Measurements from ENCODE around the gene RHOD. TPM values are rescaled to one million over a fixed set of nuclear protein-coding genes. Genes with fewer than 3 reads are reported as not detected.

RHOD gene
- total and polyA plus RNA-seq, 4 experiments from 2014 or later = 0.58 to 0.79 TPM; not detected in 2

DNA sequence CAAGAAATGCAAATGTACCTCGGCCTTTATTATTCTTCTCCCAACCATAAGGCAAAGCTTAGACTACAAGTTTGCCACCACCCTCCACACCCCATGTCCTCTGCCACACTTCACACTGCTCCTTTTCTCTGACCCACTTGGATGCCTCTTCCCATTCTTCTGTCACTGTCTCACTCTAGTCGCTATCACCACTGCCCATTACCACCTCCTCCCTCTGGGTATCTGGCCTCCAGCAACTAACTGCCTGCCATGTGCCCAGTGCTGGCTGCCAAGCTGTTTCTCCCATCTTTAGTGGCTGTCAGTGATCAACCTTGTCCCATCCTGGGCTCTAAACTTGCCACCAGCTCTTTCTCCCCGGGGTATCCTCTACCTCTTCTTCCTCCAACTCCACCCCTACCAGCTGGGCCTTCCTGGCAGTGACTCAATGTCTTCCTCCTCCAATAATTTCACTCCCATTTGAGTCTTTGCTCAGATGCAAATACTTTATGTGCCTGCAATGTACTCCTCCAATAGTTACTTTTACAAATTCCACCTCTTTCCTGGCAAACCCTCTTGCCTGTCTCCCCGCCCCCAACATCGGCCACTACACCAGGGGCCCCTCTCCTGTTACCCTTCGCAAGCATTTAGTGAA is 42.3 kb downstream of the RHOD start:
- H3K9me3 Mint-ChIP-seq = peaks cover 0 to 3% (median 0%) of the 10 kb centered on the region in 8 donors
- no peaks in the 10 kb centered on the region for H3K36me3 Mint-ChIP-seq
- intact Hi-C loops (cut with micrococcal nuclease) = loop anchor here (5.0 kb wide), 1 partner anchor 68 kb away; no protein-coding TSS in a partner anchor
- no peaks in the 10 kb centered on the region for H3K27me3 ChIP-seq (ENCODE audit: insufficient read depth, low read length)
- peaks cover 4% of the 10 kb centered on the region for H3K4me1 ChIP-seq (ENCODE audit: insufficient read depth, low read length)
- CTCF ChIA-PET (ENCODE audit: partially characterized antibody) = interaction anchor here (1.5 kb wide), 1 partner anchor 13 kb away, joined by 3 read pairs; no protein-coding TSS in a partner anchor
- no peak for DNase-seq
- H3K4me1 Mint-ChIP-seq = peaks cover 4 to 13% (median 8%) of the 10 kb centered on the region in 4 donors
- POLR2A ChIA-PET (ENCODE audit: partially characterized antibody) = no interaction called here
- peak overlapping the region in 4 of 7 donors; percentile 8 to 85 (median 52) for H3K27ac Mint-ChIP-seq
- H3K27ac ChIP-seq (ENCODE audit: low read depth, low read length) = no peak overlapping the region
- no peaks in the 10 kb centered on the region for H3K36me3 ChIP-seq (ENCODE audit: insufficient read depth, low read length)
- no peak overlapping the region for H3K4me3 ChIP-seq (ENCODE audit: low read length in 2 of 2)
- no peak overlapping the region for H3K4me3 Mint-ChIP-seq
- no peaks in the 10 kb centered on the region for H3K9me3 ChIP-seq (ENCODE audit: control insufficient read depth in 1 of 2, low read length in 2 of 2)
- no peaks in the 10 kb centered on the region for H3K27me3 Mint-ChIP-seq

DNA sequence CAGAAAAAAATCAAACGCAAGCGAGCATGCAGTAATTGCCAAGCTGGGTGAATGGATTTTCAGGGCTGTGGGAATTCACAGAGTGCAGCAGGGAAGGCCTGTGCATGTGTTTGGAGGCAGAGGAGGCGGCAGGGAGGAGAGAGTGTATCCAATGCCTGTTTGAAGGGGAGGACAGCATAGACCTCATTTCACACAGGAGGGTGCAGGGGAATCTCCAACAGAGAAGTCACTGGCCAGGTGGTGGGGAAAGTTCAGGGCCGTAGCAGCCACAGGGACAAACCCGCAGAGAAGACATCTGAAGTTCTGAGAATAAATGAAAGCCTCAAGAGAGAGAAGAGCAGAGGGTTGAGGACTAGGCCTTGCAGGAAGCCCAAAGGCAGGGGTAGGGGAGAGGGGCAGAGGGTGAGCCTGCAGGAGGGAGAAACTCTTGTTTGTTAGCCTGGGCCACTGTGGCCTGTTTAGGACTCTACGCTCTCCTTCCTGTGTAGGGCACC is 43.2 kb downstream of the RHOD start:
- Histone ChIP-seq H3K4me1 (ENCODE audit: insufficient read depth, low read length) (peaks cover 7% of the 10 kb centered on the region), H3K36me3 (ENCODE audit: insufficient read depth, low read length) (no peaks in the 10 kb centered on the region), H3K27ac (ENCODE audit: low read depth, low read length) (no peak overlapping the region), H3K27me3 (ENCODE audit: insufficient read depth, low read length) (no peaks in the 10 kb centered on the region), H3K9me3 (ENCODE audit: control insufficient read depth in 1 of 2, low read length in 2 of 2) (no peaks in the 10 kb centered on the region), H3K4me3 (ENCODE audit: low read length in 2 of 2) (no peak overlapping the region)
- ChIA-PET POLR2A (ENCODE audit: partially characterized antibody) (no interaction called here), CTCF (ENCODE audit: partially characterized antibody) (interaction anchor here (0.6 to 1.5 kb wide), 2 partner anchors 12 to 35 kb away, joined by 3 read pairs; no protein-coding TSS in a partner anchor)
- peaks cover 6 to 16% (median 10%) of the 10 kb centered on the region in 4 donors for H3K4me1 Mint-ChIP-seq
- no peaks in the 10 kb centered on the region for H3K27me3 Mint-ChIP-seq
- no peak overlapping the region for H3K4me3 Mint-ChIP-seq
- peak overlapping the region; percentile 25 to 87 (median 70) for H3K27ac Mint-ChIP-seq
- no peak for DNase-seq
- peaks cover 0 to 3% (median 0%) of the 10 kb centered on the region in 8 donors for H3K9me3 Mint-ChIP-seq
- no peaks in the 10 kb centered on the region for H3K36me3 Mint-ChIP-seq
- intact Hi-C loops (cut with micrococcal nuclease) = loop anchor here (5.0 kb wide), 1 partner anchor 67 kb away; no protein-coding TSS in a partner anchor

DNA sequence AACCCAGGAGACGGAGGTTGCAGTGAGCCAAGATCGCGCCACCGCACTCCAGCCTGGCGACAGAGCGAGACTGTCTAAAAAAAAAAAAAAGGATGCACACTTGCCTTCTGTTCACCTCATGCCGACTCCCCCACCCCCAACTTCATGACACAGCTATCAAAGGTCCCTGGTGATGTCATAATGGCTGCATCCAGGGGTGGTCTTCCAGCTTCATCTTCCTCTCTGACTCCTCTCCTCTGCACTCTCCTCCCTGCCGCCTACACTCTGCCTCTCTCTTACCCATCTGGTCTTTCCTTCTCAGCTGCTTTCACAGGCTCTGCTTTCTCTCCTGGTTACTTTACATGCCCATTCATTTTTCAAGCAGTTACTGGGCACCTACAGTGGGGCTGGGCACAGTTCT is 46.0 kb downstream of the RHOD start:
- Histone ChIP-seq H3K4me1 (ENCODE audit: insufficient read depth, low read length) (peaks cover 7% of the 10 kb centered on the region), H3K27me3 (ENCODE audit: insufficient read depth, low read length) (no peaks in the 10 kb centered on the region), H3K27ac (ENCODE audit: low read depth, low read length) (no peak overlapping the region), H3K9me3 (ENCODE audit: control insufficient read depth in 1 of 2, low read length in 2 of 2) (no peaks in the 10 kb centered on the region), H3K36me3 (ENCODE audit: insufficient read depth, low read length) (no peaks in the 10 kb centered on the region), H3K4me3 (ENCODE audit: low read length in 2 of 2) (no peak overlapping the region)
- Mint-ChIP-seq H3K9me3 (no peaks in the 10 kb centered on the region), H3K4me3 (no peak overlapping the region), H3K27me3 (no peaks in the 10 kb centered on the region), H3K4me1 (peaks cover 6 to 16% (median 10%) of the 10 kb centered on the region in 4 donors), H3K36me3 (no peaks in the 10 kb centered on the region), H3K27ac (peak overlapping the region in 2 of 7 donors; percentile 78 to 79)
- intact Hi-C loops (cut with micrococcal nuclease) = no loop called here
- ChIA-PET CTCF (ENCODE audit: partially characterized antibody) (interaction anchor here (0.6 to 0.7 kb wide), 3 partner anchors 26 to 1394 kb away, joined by 3 read pairs; no protein-coding TSS in a partner anchor), POLR2A (ENCODE audit: partially characterized antibody) (no interaction called here)
- DNase-seq = no peak

DNA sequence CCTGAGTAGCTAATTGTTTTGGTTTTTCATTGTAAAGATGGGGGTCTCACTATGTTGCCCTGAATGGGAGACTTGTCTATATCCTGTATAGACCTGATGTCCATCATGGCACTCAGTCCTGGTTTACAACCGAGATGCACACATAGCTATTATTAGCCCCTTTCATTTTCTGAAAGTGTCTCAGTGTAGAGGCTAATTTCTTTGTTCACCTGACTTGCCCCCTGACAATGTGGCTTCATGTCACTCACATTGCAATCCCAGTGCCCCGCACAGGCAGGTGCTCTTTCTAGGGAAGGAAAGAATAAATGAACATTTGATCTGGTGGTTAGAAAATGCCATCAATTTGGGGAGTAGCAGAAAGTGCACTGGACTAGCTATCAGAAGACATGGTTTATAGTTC is 49.3 kb downstream of the RHOD start:
- POLR2A ChIA-PET (ENCODE audit: partially characterized antibody) = no interaction called here
- H3K27me3 Mint-ChIP-seq = no peaks in the 10 kb centered on the region

DNA sequence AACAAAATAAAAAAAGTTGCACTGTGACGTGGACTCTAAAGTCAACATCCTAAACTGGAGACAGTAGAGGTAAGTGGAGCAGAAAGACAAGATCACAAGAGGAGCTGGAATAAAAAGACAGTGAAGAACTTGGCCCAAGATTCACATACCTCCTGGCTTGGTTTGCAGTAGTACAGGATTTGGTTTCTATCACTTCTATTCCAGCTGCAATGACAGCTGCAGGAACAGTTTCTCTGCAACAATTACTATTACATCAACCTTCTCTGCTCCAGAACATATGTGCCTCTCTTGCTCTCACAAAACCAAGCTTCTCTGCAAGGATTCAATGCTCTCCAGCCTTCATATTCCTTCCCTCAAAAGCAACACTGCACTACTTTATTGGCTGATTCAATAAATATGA is 54.6 kb downstream of the RHOD start:
- Mint-ChIP-seq H3K4me1 (no peaks in the 10 kb centered on the region), H3K27ac (no peak overlapping the region), H3K9me3 (no peaks in the 10 kb centered on the region), H3K27me3 (no peaks in the 10 kb centered on the region), H3K4me3 (no peak overlapping the region), H3K36me3 (no peaks in the 10 kb centered on the region)
- no peaks in the 10 kb centered on the region for H3K4me1 ChIP-seq (ENCODE audit: insufficient read depth, low read length)
- ChIA-PET CTCF (ENCODE audit: partially characterized antibody) (interaction anchor here (0.8 kb wide), 1 partner anchor 11 kb away, joined by 3 read pairs; no protein-coding TSS in a partner anchor), POLR2A (ENCODE audit: partially characterized antibody) (no interaction called here)
- intact Hi-C loops (cut with micrococcal nuclease) = no loop called here
- H3K4me3 ChIP-seq (ENCODE audit: low read length in 2 of 2) = no peak overlapping the region
- H3K27me3 ChIP-seq (ENCODE audit: insufficient read depth, low read length) = no peaks in the 10 kb centered on the region
- no peak overlapping the region for H3K27ac ChIP-seq (ENCODE audit: low read depth, low read length)
- H3K9me3 ChIP-seq (ENCODE audit: control insufficient read depth in 1 of 2, low read length in 2 of 2) = no peaks in the 10 kb centered on the region
- no peaks in the 10 kb centered on the region for H3K36me3 ChIP-seq (ENCODE audit: insufficient read depth, low read length)
- DNase-seq = no peak

More for the DNA sequence above, 49.3 kb downstream of the RHOD start:
- Mint-ChIP-seq H3K4me1 (peaks cover 6 to 11% (median 7%) of the 10 kb centered on the region in 4 donors), H3K27ac (no peak overlapping the region), H3K9me3 (no peaks in the 10 kb centered on the region), H3K36me3 (no peaks in the 10 kb centered on the region), H3K4me3 (no peak overlapping the region)
- Histone ChIP-seq H3K27ac (ENCODE audit: low read depth, low read length) (no peak overlapping the region), H3K4me3 (ENCODE audit: low read length in 2 of 2) (no peak overlapping the region), H3K9me3 (ENCODE audit: control insufficient read depth in 1 of 2, low read length in 2 of 2) (no peaks in the 10 kb centered on the region), H3K27me3 (ENCODE audit: insufficient read depth, low read length) (no peaks in the 10 kb centered on the region), H3K4me1 (ENCODE audit: insufficient read depth, low read length) (peaks cover 7% of the 10 kb centered on the region), H3K36me3 (ENCODE audit: insufficient read depth, low read length) (no peaks in the 10 kb centered on the region)
- CTCF ChIA-PET (ENCODE audit: partially characterized antibody) = no interaction called here
- intact Hi-C loops (cut with micrococcal nuclease) = no loop called here
- DNase-seq = no peak

DNA sequence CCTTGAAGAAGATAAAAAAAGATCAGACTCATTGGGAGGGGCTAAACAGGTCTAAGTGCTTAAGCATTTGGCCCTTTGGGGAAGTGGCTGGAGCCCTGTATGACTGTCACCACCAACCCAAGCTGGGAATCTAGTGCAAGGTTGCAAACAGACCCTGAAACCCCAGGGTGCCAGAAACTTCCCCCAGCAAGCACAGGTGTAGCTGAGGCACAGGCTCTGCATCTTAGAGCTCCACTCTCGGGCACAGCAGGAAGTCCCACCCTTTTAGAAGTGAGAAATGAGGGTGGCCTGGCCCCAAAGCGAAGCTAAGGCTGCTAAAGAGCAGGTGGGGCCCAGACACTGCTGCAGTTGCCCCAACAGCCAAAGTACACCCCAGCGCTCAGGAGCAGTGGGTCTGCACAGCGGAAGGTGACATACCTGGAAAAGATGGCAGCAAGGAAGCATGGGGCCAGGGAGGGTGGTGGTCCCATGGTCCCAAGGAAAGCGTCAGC is 56.6 kb downstream of the RHOD start:
- DNase-seq = no peak
- Histone ChIP-seq H3K4me1 (ENCODE audit: insufficient read depth, low read length) (peaks cover 6% of the 10 kb centered on the region), H3K36me3 (ENCODE audit: insufficient read depth, low read length) (no peaks in the 10 kb centered on the region), H3K9me3 (ENCODE audit: control insufficient read depth in 1 of 2, low read length in 2 of 2) (no peaks in the 10 kb centered on the region), H3K27ac (ENCODE audit: low read depth, low read length) (no peak overlapping the region), H3K4me3 (ENCODE audit: low read length in 2 of 2) (no peak overlapping the region), H3K27me3 (ENCODE audit: insufficient read depth, low read length) (no peaks in the 10 kb centered on the region)
- Mint-ChIP-seq H3K27me3 (no peaks in the 10 kb centered on the region), H3K36me3 (no peaks in the 10 kb centered on the region), H3K4me3 (no peak overlapping the region), H3K9me3 (no peaks in the 10 kb centered on the region), H3K27ac (peak overlapping the region in 2 of 7 donors; percentile 8 to 47), H3K4me1 (peaks cover 0 to 5% (median 2%) of the 10 kb centered on the region in 4 donors)
- ChIA-PET CTCF (ENCODE audit: partially characterized antibody) (interaction anchor here (0.8 kb wide), 1 partner anchor 18 kb away, joined by 3 read pairs; no protein-coding TSS in a partner anchor), POLR2A (ENCODE audit: partially characterized antibody) (no interaction called here)
- intact Hi-C loops (cut with micrococcal nuclease) = no loop called here

DNA sequence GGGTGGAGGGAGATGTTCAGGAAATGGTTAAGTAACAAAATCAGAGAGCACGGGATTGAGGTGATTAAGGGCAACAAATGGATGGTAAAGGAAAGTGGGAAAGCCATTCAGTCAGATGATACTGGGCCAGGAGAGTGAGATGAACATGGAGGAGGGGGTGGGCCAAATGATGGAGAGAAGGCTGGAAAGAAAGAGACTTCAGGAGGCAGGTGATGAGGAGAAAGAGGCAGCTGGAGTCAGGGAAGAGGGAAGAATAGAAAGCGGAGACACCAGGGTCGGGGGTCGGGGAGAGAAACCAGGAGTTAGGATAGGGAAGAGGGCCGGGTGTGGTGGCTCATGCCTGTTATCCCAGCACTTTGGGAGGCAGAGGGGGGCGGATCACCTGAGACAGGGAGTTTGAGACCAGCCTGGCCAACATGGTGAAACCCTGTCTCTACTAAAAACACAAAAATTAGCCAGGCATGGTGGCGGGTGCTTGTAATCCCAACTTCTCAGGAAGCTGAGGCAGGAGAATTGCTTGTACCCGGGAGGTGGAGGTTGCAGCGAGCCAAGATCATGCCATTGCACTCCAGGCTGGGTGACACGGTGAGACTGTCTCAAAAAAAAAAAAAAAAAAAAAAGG is 57.7 kb downstream of the RHOD start:
- no peak for DNase-seq
- ChIA-PET POLR2A (ENCODE audit: partially characterized antibody) (no interaction called here), CTCF (ENCODE audit: partially characterized antibody) (interaction anchor here (0.8 kb wide), 1 partner anchor 19 kb away, joined by 3 read pairs; no protein-coding TSS in a partner anchor)
- Histone ChIP-seq H3K27ac (ENCODE audit: low read depth, low read length) (no peak overlapping the region), H3K27me3 (ENCODE audit: insufficient read depth, low read length) (no peaks in the 10 kb centered on the region), H3K4me3 (ENCODE audit: low read length in 2 of 2) (no peak overlapping the region), H3K36me3 (ENCODE audit: insufficient read depth, low read length) (no peaks in the 10 kb centered on the region), H3K4me1 (ENCODE audit: insufficient read depth, low read length) (peaks cover 6% of the 10 kb centered on the region), H3K9me3 (ENCODE audit: control insufficient read depth in 1 of 2, low read length in 2 of 2) (no peaks in the 10 kb centered on the region)
- Mint-ChIP-seq H3K27ac (no peak overlapping the region), H3K4me1 (peaks cover 0 to 5% (median 2%) of the 10 kb centered on the region in 4 donors), H3K36me3 (peaks cover 0 to 2% of the 10 kb centered on the region in 2 donors), H3K4me3 (no peak overlapping the region), H3K27me3 (no peaks in the 10 kb centered on the region), H3K9me3 (no peaks in the 10 kb centered on the region)
- intact Hi-C loops (cut with micrococcal nuclease) = no loop called here

Data from CD4-positive, alpha-beta memory T cell (primary cell).